B cell (primary cell): Measurements from ENCODE around the gene FAM83G. TPM values are rescaled to one million over a fixed set of nuclear protein-coding genes. Genes with fewer than 3 reads are reported as not detected.

Source experiments
- ATAC-seq: fragments of 200-7000 bp; cut with Tn5 transposase; one replicate; pipeline ENCODE4 v1.10.0; 2021; ENCODE audit warnings: low read depth, mild to moderate bottlenecking, moderate number of reproducible peaks, moderate library complexity
- CTCF ChIA-PET: fragments of 350-600 bp; sonication (Branson Sonifier 250); formaldehyde crosslinking; loops from one replicate; lab custom pipeline; 2021; ENCODE audit warnings: antibody characterized with exemption, inconsistent platforms; lab: Charles Lee
- POLR2A ChIA-PET: fragments of 350-600 bp; sonication (Branson Sonifier 250); formaldehyde crosslinking; loops from one replicate; lab custom pipeline; 2021; ENCODE audit warnings: antibody characterized with exemption; lab: Charles Lee
- DNase-seq: peaks from one replicate; pipeline ENCODE4 v3.0.0; 2013
- H2AFZ ChIP-seq: 2 replicates; pipeline ENCODE4 v1.6.1; 2012; ENCODE audit warnings: mild to moderate bottlenecking, low read depth, low read length; ENCODE audit not compliant: insufficient read depth, poor library complexity, severe bottlenecking
- H3K27ac ChIP-seq, 2 donors: 1 replicate in 1 of 2; 2 replicates in 1 of 2; pipeline ENCODE4 v1.5.1; 2012 to 2013; ENCODE audit warnings: low read length in 2 of 2, mild to moderate bottlenecking in 2 of 2, moderate library complexity in 1 of 2
- H3K27me3 ChIP-seq, 4 experiments: fragments of 200-600 bp in 1 of 4; sonication (generic) in 1 of 4; replicated peaks in 1 of 4; 1 replicate in 2 of 4; 2 replicates in 2 of 4; pipeline versions ENCODE4 v1.6.1 to v1.7.0; 2013 to 2016; ENCODE audit warnings: low read length in 3 of 4, mild to moderate bottlenecking in 2 of 4, mixed read lengths in 1 of 4, moderate library complexity in 1 of 4; ENCODE audit not compliant: insufficient read depth in 4 of 4, control insufficient read depth in 3 of 4; ENCODE audit errors: control extremely low read depth in 1 of 4
- H3K36me3 ChIP-seq, 2 experiments: replicated peaks in 1 of 2; 1 replicate in 1 of 2; 2 replicates in 1 of 2; pipeline versions ENCODE4 v1.6.1 to v1.7.1; 2013; ENCODE audit warnings: low read length in 1 of 2; ENCODE audit not compliant: insufficient read depth in 2 of 2, control insufficient read depth in 1 of 2; ENCODE audit errors: control extremely low read depth in 1 of 2, extremely low read depth in 1 of 2
- H3K4me1 ChIP-seq, 2 donors: fragments of 200-600 bp in 1 of 2; sonication (generic) in 1 of 2; 1 replicate in 1 of 2; 2 replicates in 1 of 2; pipeline versions ENCODE4 v1.5.1 to v1.6.1; 2013 to 2017; ENCODE audit warnings: low read length in 2 of 2; ENCODE audit not compliant: control insufficient read depth in 2 of 2, insufficient read depth in 2 of 2
- H3K4me2 ChIP-seq: replicated peaks from 2 replicates; pipeline ENCODE3; 2012; ENCODE audit warnings: mild to moderate bottlenecking, low read depth, low read length; ENCODE audit not compliant: poor library complexity, severe bottlenecking
- H3K4me3 ChIP-seq, 5 experiments: fragments of 200-600 bp in 1 of 5; sonication (generic) in 1 of 5; 1 replicate in 3 of 5; 2 replicates in 2 of 5; pipeline versions ENCODE4 v1.5.1 to v1.7.0; 2011 to 2016; ENCODE audit warnings: low read length in 4 of 5, mild to moderate bottlenecking in 4 of 5, low read depth in 2 of 5, control low read depth in 1 of 5, moderate library complexity in 1 of 5; ENCODE audit not compliant: insufficient read depth in 1 of 5; ENCODE audit errors: control extremely low read depth in 1 of 5, extremely low read depth in 1 of 5
- H3K79me2 ChIP-seq: fragments of 200-600 bp; sonication (generic); one replicate; pipeline ENCODE4 v1.6.0; 2016; ENCODE audit warnings: low read length; ENCODE audit not compliant: control insufficient read depth, insufficient read depth
- H3K9ac ChIP-seq: fragments of 200-600 bp; sonication (generic); 2 replicates; pipeline ENCODE4 v1.6.1; 2017; ENCODE audit warnings: mild to moderate bottlenecking, low read length, moderate library complexity
- H3K9me3 ChIP-seq, 3 donors: one replicate each; pipeline versions ENCODE4 v1.6.1 to v1.7.1; 2013; ENCODE audit warnings: low read length in 2 of 3; ENCODE audit not compliant: control insufficient read depth in 2 of 3, insufficient read depth in 1 of 3; ENCODE audit errors: control extremely low read depth in 1 of 3
- H4K20me1 ChIP-seq: 2 replicates; pipeline ENCODE4 v1.6.0; 2012; ENCODE audit warnings: mild to moderate bottlenecking, low read length; ENCODE audit not compliant: insufficient read depth, control insufficient read depth, poor library complexity, severe bottlenecking
- H3K27ac Mint-ChIP-seq: one replicate; pipeline ENCODE4 v1.8.0; 2021; ENCODE audit warnings: mixed read lengths
- H3K27me3 Mint-ChIP-seq: one replicate; pipeline ENCODE4 v1.8.0; 2021; ENCODE audit warnings: mixed read lengths
- H3K4me1 Mint-ChIP-seq: one replicate; pipeline ENCODE4 v1.8.0; 2021; ENCODE audit warnings: mixed read lengths
- H3K4me3 Mint-ChIP-seq: one replicate; pipeline ENCODE4 v1.8.0; 2021; ENCODE audit warnings: mixed read lengths
- H3K9me3 Mint-ChIP-seq: one replicate; pipeline ENCODE4 v1.8.0; 2022; ENCODE audit warnings: mixed read lengths; ENCODE audit not compliant: insufficient read depth
- CTCF ChIP-seq: fragments of 200-600 bp; IDR thresholded peaks from one replicate; pipeline ENCODE4 v1.8.0; 2022; ENCODE audit warnings: antibody characterized with exemption, mild to moderate bottlenecking
- EZH2 ChIP-seq: IDR thresholded peaks from 2 replicates; pipeline ENCODE4 v1.6.1; 2012; ENCODE audit warnings: borderline replicate concordance, low read depth, mild to moderate bottlenecking, moderate library complexity, low read length; ENCODE audit not compliant: insufficient read depth, poor library complexity, severe bottlenecking
- WGBS: methylation state at CpG from one replicate; pipeline ENCODE4 v1.1.5; 2013; ENCODE audit warnings: missing lambda C conversion rate; ENCODE audit not compliant: insufficient coverage; 5-methylcytosine and 5-hydroxymethylcytosine counted together
- intact Hi-C: fragments of 100-400 bp; cut with micrococcal nuclease; formaldehyde crosslinking; loops from one replicate; pipeline ENCODE4 v1.10.0; 2022
- polyA plus RNA-seq: library from polyadenylated mRNA; depleted of rRNA; stranded (reverse); fragments of >200 nt; gene quantifications from 2 replicates; pipeline ENCODE4 v1.2.3, GENCODE V29; 2012
- total RNA-seq, 2 donors: library from RNA; stranded (reverse); fragments of 120-200 nt in 1 of 2; gene quantifications; 1 replicate in 1 of 2; 2 replicates in 1 of 2; pipeline versions ENCODE4 v1.2.3 to v1.2.4, GENCODE V29; 2013 to 2022

FAM83G gene
- total and polyA plus RNA-seq, 2 donors (not counting 1 experiment from before 2014, with no cell fraction given) = 4.7 to 14.3 TPM

- no peak overlapping the region for H3K27ac Mint-ChIP-seq
- Histone ChIP-seq H3K9ac (no peak overlapping the region), H2AFZ (no peak overlapping the region)
Observed at GRCh38 chr17:18967916-18968315, 36.6 kb downstream of the FAM83G start.

More at GRCh38 chr17:18967916-18968315, 36.6 kb downstream of the FAM83G start:
- Histone ChIP-seq H3K9me3 (no peaks in the 10 kb centered on the region), H3K36me3 (peaks cover 0 to 11% of the 10 kb centered on the region in 2 experiments), H4K20me1 (no peaks in the 10 kb centered on the region), H3K27ac (no peak overlapping the region), H3K4me2 (no peak overlapping the region), H3K79me2 (no peaks in the 10 kb centered on the region), H3K4me3 (no peak overlapping the region), H3K4me1 (no peaks in the 10 kb centered on the region), H3K27me3 (no peaks in the 10 kb centered on the region)
- CTCF ChIA-PET = no interaction called here
- Mint-ChIP-seq H3K4me1 (no peaks in the 10 kb centered on the region), H3K9me3 (no peaks in the 10 kb centered on the region), H3K4me3 (no peak overlapping the region), H3K27me3 (no peaks in the 10 kb centered on the region)
- 54% methylated on average over 3 of the region's 4 CpGs for WGBS
- no peak for TF ChIP-seq EZH2
- TF ChIP-seq CTCF = no peak
- DNase-seq (no peak), ATAC-seq (no peak)
- intact Hi-C loops = no loop called here
- POLR2A ChIA-PET = interaction anchor here (0.6 kb wide), 1 partner anchor 54 kb away, joined by 3 read pairs; no protein-coding TSS in a partner anchor
